Ascending aorta (tissue), 2 donors: ENCODE results near the gene SHISA3. TPM values are rescaled to one million over a fixed set of nuclear protein-coding genes. Genes with fewer than 3 reads are reported as not detected.

Source experiments
- DNase-seq, 2 donors: peaks; one replicate each; pipeline ENCODE4 v3.0.0-alpha.2; 2019; ENCODE audit warnings: low spot score in 2 of 2
- H3K27ac ChIP-seq, 2 donors: fragments of 200-600 bp; sonication (generic); one replicate each; pipeline ENCODE4 v1.5.1; 2016 to 2017; ENCODE audit warnings: mild to moderate bottlenecking in 1 of 2
- H3K27me3 ChIP-seq: fragments of 200-600 bp; sonication (generic); one replicate; pipeline ENCODE4 v1.5.1; 2017
- H3K36me3 ChIP-seq, 2 donors: fragments of 200-600 bp; sonication (generic); one replicate each; pipeline ENCODE4 v1.5.1; 2016
- H3K4me1 ChIP-seq, 2 donors: fragments of 200-600 bp; sonication (generic); one replicate each; pipeline ENCODE4 v1.5.1; 2016 to 2017; ENCODE audit warnings: mild to moderate bottlenecking in 1 of 2
- H3K4me3 ChIP-seq, 2 donors: fragments of 200-600 bp; sonication (generic); one replicate each; pipeline ENCODE4 v1.5.1; 2016 to 2017; ENCODE audit warnings: mild to moderate bottlenecking in 1 of 2
- H3K9me3 ChIP-seq, 2 donors: fragments of 200-600 bp; sonication (generic); one replicate each; pipeline ENCODE4 v1.5.1; 2016
- CTCF ChIP-seq, 3 experiments: fragments of 200-600 bp in 2 of 3; fragments of 450-650 bp in 1 of 3; sonication (generic) in 2 of 3; IDR thresholded peaks; one replicate each; pipeline ENCODE4 v1.5.1; 2016 to 2019; ENCODE audit warnings: antibody characterized with exemption in 3 of 3, mild to moderate bottlenecking in 1 of 3, moderate library complexity in 1 of 3
- intact Hi-C: fragments of 100-400 bp; cut with DNase I; formaldehyde crosslinking; loops from one replicate; pipeline ENCODE4 v1.15.1; 2023
- total RNA-seq: library from RNA; depleted of rRNA; stranded (reverse); fragments of >200 nt; gene quantifications from one replicate; pipeline ENCODE4 v1.1.0, GENCODE V29; 2016

Gene SHISA3
- total RNA-seq, 1 donor from 2014 or later = 23.6 TPM

- intact Hi-C loops = loop anchor here (10.0 kb wide), 1 partner anchor 1548 kb away; no protein-coding TSS in a partner anchor
Observed at GRCh38 chr4:42392436-42392835, 4.9 kb upstream of the SHISA3 start.

GRCh38 chr4:42395595-42395994, 1.7 kb upstream of the SHISA3 start:
- DNase-seq = no peak
- intact Hi-C loops = loop anchor here (10.0 kb wide), 1 partner anchor 1551 kb away; no protein-coding TSS in a partner anchor
- Histone ChIP-seq H3K4me3 (no peak overlapping the region), H3K36me3 (no peaks in the 10 kb centered on the region), H3K9me3 (no peaks in the 10 kb centered on the region), H3K4me1 (peaks cover 0 to 12% of the 10 kb centered on the region in 2 donors), H3K27ac (no peak overlapping the region), H3K27me3 (no peaks in the 10 kb centered on the region)
- no peak for TF ChIP-seq CTCF (IDR thresholded peaks at IDR 0.05)

More at GRCh38 chr4:42392436-42392835, 4.9 kb upstream of the SHISA3 start:
- Histone ChIP-seq H3K27ac (no peak overlapping the region), H3K36me3 (no peaks in the 10 kb centered on the region), H3K27me3 (no peaks in the 10 kb centered on the region), H3K4me1 (peaks cover 0 to 2% of the 10 kb centered on the region in 2 donors), H3K9me3 (no peaks in the 10 kb centered on the region), H3K4me3 (no peak overlapping the region)
- TF ChIP-seq CTCF (IDR thresholded peaks at IDR 0.05) = no peak
- DNase-seq = no peak

GRCh38 chr4:42396361-42396751, 932 bp upstream of the SHISA3 start:
- no peak for DNase-seq
- no peaks in the 10 kb centered on the region for H3K27me3 ChIP-seq
- H3K27ac ChIP-seq = no peak overlapping the region
- no peak for TF ChIP-seq CTCF (IDR thresholded peaks at IDR 0.05)
- H3K36me3 ChIP-seq = no peaks in the 10 kb centered on the region
- H3K9me3 ChIP-seq = no peaks in the 10 kb centered on the region
- H3K4me1 ChIP-seq = peaks cover 0 to 12% of the 10 kb centered on the region in 2 donors
- intact Hi-C loops = loop anchor here (10.0 kb wide), 1 partner anchor 1552 kb away; no protein-coding TSS in a partner anchor
- H3K4me3 ChIP-seq = peak overlapping the region in 1 of 2 donors; percentile 63

GRCh38 chr4:42397635-42398170, 415 bp downstream of the SHISA3 start:
- H3K4me1 ChIP-seq = peaks cover 0 to 12% of the 10 kb centered on the region in 2 donors
- intact Hi-C loops = loop anchor here (10.0 kb wide), 1 partner anchor 1553 kb away; no protein-coding TSS in a partner anchor
- no peak for TF ChIP-seq CTCF (IDR thresholded peaks at IDR 0.05)
- no peak for DNase-seq
- peak overlapping the region; percentile 54 to 63 for H3K4me3 ChIP-seq
- H3K36me3 ChIP-seq = no peaks in the 10 kb centered on the region
- no peaks in the 10 kb centered on the region for H3K9me3 ChIP-seq
- no peaks in the 10 kb centered on the region for H3K27me3 ChIP-seq
- peak overlapping the region in 1 of 2 donors; percentile 20 for H3K27ac ChIP-seq

GRCh38 chr4:42398171-42398870, 1.0 kb downstream of the SHISA3 start:
- Histone ChIP-seq H3K36me3 (no peaks in the 10 kb centered on the region), H3K27me3 (no peaks in the 10 kb centered on the region), H3K4me1 (peaks cover 0 to 12% of the 10 kb centered on the region in 2 donors), H3K27ac (peak overlapping the region in 1 of 2 donors; percentile 20), H3K9me3 (no peaks in the 10 kb centered on the region), H3K4me3 (peak overlapping the region; percentile 54 to 63)
- DNase-seq = no peak
- intact Hi-C loops = loop anchor here (10.0 kb wide), 1 partner anchor 1554 kb away; no protein-coding TSS in a partner anchor
- TF ChIP-seq CTCF (IDR thresholded peaks at IDR 0.05) = peak in 1 of 3 experiments; percentile 9
